Myocyte (in vitro differentiated cells): ENCODE results near the gene COX4I2. TPM values are rescaled to one million over a fixed set of nuclear protein-coding genes. Genes with fewer than 3 reads are reported as not detected.
A peak's percentile ranks its signal among the peaks of the same experiment; 100 is the strongest.
"Not testable (repeated sequence)": the region's sequence is repeated elsewhere in the genome, so short reads cannot be mapped to it uniquely, and the experiment has no call there.

Experiments
- DNase-seq: peaks from one replicate; pipeline ENCODE4 v3.0.0-alpha.2; 2012; ENCODE audit warnings: low read depth
- polyA plus RNA-seq: library from polyadenylated mRNA; unstranded; fragments of >200 nt; gene quantifications from one replicate; pipeline ENCODE4 v1.2.1, GENCODE V29; 2012; ENCODE audit warnings: missing spikeins
- total RNA-seq: library from RNA; depleted of rRNA; stranded (reverse); fragments of >200 nt; gene quantifications from 2 replicates; pipeline ENCODE4 v1.2.3, GENCODE V29; 2014

COX4I2 gene
- total RNA-seq, result not detected in 2 replicates
- not detected for polyA plus RNA-seq

DNA sequence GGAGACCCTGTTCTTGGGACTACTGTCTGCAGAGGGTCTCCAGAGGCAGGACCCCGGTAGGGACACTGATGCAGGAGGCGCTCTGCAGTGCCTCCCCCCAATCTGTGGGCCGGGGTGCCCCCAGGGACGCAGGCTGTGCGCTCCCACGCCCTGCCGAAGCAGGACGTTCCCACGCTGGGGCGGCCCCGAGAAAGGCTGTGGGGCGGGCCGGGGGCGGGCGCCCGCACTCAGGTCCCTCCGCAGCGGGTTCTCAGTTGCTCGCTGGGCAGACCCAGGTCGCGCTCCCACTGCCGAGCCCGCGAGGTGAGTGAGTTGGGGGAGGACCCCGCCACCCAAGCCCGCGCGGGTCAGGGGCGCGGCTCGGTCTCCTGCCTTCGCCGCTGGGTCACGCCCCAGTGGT, at the start of gene COX4I2:
Gene COX4I2, plus strand, starts transcription at position 253 of the 400 bp plus-strand sequence. CDS start 1,106 bp downstream, outside the sequence.
- no peak for DNase-seq

DNA sequence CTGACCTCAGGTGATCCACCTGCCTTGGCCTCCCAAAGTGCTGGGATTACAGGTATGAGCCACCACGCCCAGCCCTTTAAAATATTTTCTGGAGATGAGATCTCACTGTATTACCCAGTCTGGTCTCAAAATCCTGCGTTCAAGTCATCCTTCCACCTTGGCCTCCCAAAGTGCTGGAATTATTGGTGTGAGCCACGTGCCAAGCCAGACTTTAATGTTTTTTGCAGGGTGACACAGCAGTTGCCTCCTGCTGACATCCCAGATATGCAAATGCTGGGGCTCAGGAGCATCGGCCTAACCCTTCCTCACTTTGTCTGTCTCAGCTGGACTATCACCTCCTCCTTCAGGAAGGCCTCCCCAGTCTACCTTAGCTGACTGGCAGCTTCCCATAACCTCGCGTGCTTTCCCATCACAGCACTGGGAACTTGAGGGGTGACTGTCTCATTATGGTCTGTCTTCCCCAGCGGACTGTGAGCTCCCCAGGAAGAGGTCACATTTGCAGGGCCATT, 46.9 kb upstream of the COX4I2 start:
- DNase-seq, result no peak

DNA sequence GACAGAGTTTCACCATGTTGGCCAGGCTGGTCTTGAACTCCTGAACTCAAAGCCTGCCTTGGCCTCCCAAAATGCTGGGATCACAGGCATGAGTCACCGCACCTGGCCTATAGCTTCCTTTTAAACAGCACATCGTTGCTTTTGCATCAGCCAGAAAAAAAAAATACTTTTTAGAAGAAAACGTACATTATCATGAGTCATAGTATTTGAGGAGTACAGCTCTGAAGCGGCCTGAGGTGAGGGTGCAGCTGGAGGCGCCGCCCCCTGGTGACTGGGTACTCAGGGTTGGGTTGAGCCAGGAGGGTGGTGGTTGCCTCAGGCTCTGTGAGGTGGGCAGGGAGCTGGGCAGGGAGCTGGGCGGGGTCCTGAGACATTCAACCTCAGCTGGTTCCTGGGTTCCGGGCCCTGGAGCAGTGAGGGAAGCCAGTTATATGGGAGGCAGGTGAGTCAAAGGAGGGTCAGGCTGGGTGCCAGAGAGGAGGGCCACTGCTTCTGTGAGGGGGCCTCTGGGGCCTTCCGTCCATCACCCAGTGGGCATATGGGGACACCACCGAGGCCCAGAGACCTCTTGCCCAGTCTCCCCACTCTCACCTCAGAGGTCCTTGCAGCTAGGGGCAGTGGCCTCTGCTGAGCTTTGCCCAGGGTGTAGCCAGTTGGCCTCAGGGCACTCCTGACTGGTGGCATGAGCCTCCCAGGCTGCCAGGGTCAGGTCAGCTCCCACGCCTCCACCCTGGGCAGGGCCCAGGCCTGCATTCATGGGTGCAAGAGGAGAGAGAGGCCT, 44.3 kb upstream of the COX4I2 start:
- no peak for DNase-seq

DNA sequence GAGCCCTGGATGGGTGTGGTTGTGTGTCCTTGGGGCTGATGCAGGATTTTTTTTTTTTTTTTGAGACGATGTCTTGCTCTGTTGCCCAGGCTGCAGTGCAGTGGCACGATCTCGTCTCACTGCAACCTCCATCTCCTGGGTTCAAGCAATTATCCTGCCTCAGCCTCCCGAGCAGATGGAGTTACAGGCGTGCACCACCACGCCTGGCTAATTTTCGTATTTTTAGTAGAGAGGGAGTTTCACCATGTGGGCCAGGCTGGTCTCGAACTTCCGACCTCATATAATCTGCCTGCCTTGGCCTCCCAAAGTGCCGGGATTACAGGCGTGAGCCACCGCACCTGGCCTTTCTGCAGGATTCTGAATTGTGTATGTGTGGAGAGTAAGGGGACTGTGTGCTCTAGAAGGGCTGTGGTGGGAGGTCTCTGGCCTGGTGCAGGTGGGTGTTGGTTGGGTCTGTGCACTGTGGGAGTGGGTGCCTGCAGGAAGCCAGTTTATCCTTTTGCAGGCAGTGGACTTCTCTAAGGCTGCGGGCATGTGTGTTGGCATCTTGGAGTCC, 43.6 kb upstream of the COX4I2 start:
- DNase-seq, result no peak

DNA sequence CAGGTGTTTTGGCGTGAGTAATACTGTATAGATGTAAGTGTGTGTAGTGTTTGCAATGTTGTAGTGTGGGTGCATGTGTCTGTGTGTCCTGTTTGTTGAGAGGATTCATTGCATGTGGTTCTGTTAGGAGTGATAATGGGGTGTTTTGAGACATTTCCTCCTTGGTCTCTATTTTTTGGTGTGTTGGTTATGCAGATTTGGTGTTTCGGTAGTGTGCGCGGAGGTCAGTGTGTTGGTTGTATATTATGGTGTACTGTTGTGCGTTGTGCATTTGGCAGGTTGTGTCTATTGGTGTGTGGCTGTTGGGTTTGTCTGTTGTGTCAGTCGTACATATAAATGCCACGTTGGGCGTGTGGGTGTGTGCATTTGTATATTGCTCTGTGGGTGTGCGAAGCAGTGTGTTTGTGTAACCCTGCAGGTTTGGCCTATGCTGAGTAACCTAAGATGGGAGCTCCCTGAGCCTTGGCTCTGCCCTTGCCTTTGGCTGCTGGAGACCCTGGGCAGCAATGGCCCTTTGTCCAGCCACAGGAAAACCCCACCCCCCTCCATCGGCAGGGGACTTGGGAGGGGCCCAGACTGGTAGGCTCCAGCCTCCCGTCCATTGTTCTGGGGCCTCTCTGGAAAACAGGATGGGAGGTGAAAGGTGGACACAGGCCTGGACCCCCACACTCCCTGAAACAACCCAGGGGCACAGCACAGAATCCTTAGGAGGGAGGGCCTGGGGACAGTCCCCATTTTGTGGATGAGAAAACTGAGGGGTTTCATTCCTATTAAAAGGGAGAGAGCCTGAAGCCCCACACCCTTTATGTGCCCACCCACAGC, 42.9 kb upstream of the COX4I2 start:
- no peak for DNase-seq

DNA sequence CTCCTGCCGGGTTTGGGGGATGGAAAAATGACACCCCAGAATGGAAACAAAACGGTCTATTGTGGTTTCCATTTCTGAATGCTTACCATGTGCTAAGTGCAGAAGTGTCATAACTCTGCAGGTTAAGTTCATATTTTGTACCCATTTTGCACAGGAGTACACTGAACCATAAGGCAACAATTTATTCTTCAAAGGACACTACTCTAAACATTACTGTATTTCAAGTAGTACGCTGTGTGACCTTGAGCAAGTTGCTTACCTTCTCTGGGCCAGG, 42.4 kb upstream of the COX4I2 start:
- no peak for DNase-seq

DNA sequence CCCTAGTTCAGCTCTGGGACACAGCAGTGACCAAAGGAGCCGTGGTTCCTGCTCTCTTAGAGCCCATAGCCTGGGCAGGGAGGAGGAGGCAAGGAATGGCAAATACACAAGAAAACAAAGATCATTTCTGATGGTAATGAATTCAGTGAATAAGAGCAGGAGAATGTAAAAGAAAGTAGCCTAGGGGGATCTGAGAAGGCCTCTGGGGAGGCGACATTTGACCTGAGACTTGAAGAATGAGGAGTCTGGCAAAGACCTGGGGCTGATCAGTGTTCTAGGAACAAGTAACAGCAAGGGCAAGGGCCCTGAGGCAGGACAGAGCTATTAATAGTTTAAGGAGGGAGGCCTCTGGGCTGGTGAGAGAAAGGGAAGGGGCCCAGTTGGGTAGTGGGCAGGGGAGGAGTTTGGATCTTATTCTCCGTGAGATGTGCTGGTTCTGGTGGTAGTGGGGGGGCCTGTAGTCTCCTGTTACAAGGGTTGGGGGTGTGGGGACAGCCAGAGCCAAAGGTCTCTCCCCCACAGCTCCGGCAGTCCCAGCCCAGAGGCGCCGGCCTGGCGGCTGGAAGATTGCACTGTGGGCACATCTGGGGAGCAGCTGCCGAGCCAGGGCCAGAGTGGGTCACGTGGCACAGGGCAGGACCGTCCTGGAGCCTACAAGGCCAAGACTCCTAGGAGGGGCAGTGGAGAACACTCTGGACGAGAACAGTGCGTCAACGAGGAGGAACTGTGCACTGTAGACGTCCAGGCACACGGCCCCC, 41.9 kb upstream of the COX4I2 start:
- peak; percentile 80 for DNase-seq

DNA sequence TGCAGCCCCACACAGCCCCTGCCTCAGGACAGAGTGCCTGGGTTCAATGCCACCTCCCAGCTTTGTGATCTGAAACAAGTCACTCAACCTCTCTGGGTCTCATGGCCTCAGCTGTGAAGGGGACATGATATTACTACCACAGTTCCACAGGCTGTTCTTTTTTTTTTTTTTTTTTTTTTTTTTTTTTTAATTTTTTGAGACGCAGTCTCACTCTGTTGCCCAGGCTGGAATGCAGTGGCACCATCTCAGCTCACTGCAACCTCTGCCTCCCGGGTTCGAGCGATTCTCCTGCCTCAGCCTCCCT, 41.3 kb upstream of the COX4I2 start:
- not testable (repeated sequence) for DNase-seq

DNA sequence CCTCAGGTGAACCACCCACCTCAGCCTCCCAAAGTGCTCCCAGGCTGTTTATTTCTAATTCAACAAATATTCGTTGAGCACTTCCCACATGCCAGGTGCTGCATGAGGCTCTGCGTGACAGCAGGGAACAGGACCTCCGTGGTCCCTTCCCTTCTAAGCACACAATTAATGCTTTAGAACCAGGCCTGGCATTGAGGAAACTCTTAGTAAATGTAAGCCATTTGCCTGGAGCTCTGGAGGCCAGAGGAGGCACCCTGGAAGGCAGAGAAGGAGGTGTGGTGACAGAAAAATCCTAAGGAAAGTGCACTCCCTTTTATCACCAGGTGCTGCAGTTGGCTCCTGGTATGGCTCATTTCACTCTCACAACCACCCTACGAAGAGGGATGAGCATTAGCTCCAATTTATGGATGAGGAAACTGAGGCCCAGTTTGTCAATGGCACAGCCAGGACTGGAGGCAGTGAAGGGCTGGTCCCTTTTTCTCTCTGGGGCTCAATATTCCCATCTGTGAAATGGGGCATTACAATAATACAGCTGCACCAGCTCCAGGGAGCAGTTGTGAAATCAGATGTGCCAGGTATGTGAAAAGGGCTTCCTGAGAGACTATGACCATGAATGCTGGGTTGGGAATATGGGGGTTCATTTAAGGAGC, 40.8 kb upstream of the COX4I2 start:
- no peak for DNase-seq

DNA sequence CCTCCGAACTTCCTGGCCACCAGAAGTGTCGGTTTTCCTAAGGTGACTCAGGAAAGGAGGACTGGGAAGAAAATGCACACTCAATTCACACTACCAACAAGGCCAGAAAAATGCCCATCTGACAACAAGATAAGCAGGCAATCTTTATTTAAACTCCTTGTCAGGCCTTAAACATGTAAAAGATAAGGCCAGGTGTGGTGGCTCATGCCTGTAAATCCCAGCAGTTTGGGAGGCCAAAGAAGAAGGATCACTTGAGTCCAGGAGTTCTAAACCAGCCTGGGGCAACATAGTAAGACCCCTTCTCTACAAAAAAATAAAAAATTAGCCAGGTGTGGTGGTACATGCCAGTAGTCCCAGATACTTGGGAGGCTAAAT, 40.2 kb upstream of the COX4I2 start:
- DNase-seq, result no peak

DNA sequence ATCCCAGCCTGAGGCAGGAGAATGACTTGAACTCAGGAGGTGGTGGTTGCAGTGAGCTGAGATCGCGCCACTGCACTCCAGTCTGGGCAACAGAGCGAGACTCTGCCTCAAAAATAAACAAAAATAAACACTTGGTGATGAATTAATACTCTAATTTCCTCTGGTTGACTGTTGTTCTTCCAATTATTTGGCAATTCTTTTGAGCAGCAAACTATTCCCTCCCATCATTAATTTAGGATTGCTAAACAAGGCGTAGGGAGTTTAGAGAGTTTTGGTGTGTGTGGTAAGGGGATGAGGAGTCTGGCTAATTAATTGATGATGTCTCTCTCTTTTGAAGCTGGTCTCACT, 35.3 kb upstream of the COX4I2 start:
- no peak for DNase-seq

DNA sequence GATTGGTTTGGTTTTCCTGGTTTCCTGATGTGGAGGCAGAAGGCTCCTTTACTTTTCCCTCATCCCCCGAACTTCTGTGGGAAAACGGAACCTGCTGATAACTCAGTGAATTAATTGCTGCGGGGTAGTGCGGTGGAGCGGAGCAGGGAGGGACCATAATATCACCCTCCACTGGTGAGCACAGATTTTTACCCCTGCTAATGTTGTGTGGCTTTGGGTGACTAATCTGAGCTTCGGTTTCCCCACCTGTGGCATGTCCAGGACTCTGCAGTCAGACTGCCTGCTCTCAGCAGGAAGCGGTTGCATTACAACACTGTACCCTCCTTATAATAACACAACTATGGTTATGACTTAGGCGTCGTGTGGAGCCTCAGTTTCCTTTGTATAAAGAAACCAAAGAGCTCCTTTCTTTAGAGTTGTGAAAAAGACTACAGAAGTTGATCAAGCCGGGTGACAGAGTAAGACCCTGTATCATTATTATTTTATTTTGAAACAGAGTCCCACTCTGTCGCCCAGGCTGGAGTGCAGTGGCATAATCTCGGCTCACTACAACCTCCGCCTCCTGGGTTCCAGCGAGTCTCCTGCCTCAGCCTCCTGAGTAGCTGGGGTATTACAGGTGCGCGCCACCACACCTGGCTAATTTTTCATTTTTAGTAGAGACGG, 34.8 kb upstream of the COX4I2 start:
- DNase-seq, result peak; percentile 68

DNA sequence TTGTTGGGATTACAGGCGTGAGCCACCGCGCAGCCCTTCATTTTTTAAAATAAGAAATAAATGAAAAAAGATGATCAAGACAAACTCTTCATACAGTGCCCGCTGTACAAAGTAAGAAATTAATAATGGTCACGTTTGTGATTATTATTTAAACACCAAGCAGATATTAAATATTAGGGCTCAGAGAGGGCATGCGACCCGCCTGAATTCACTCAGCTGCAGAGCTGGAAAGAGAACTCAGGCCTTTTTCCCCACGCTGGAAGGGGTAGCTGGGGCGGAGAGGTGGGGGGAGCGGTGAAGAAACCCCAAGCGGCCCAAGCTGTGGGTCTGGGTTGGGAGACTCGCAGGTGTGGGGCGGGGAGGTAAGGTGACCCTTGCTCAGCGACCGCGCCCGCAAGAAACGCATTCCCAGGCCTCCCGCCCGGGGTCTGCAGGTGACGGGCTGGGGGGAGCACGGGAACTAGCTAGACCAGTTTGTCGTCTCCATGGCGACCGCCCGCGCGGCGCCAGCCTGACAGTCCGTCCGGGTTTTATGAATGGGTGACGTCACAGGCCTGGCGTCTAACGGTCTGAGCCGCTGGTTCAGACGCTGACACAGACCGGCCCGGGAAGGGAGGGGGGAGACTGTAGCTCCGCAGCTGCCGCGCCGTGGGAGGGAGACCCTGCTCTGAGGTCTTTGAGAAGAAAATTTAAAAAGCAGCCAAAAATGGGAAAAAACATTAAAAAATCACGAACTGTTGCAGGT, 33.7 kb upstream of the COX4I2 start:
- DNase-seq, result peak; percentile 85

DNA sequence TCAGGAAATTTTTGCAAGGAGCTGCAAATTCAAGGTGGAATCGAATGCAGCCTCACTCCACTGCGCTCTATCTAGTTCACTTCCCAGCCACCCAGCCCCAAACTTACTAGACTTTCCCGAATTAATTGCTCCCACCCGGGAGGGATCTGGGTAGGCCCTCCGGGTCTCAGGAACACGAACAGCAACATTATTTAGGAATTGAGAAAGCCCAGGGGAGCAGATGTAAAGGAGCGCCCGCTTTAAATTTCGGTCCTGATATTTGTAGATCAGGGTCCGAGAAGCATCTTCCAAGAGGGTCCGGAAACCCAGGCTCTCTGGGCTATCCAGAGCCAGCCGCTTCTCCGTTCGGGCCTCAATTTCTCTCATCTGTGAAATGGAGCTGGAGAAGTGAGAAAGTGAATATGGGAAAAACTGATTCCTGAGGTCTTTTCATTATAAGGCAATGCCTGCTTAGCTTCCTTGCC, 33.1 kb upstream of the COX4I2 start:
- DNase-seq, result no peak

DNA sequence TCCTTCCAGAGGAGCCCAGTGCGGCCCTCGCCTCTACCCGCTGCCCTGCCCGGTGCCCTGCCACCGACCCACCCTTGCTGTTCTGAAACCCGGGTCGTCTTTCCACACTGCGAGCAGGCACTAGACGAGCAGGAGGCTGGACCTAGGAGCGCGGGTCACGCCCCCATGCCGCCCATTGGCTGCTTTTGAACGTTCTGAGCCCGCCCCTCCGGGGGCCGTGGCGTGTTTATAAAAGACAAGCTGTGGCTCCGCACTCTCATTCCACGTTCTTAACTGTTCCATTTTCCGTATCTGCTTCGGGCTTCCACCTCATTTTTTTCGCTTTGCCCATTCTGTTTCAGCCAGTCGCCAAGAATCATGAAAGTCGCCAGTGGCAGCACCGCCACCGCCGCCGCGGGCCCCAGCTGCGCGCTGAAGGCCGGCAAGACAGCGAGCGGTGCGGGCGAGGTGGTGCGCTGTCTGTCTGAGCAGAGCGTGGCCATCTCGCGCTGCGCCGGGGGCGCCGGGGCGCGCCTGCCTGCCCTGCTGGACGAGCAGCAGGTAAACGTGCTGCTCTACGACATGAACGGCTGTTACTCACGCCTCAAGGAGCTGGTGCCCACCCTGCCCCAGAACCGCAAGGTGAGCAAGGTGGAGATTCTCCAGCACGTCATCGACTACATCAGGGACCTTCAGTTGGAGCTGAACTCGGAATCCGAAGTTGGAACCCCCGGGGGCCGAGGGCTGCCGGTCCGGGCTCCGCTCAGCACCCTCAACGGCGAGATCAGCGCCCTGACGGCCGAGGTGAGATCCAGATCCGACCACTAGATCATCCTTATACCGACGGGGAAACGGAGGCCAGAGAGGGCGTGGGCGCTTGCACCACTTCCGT, 32.4 kb upstream of the COX4I2 start, which contains the start of gene ID1:
Gene ID1, plus strand, starts transcription at position 259 of the 871 bp plus-strand sequence. Its CDS starts 99 bp downstream, at position 358.
- peak; percentile 95 for DNase-seq

DNA sequence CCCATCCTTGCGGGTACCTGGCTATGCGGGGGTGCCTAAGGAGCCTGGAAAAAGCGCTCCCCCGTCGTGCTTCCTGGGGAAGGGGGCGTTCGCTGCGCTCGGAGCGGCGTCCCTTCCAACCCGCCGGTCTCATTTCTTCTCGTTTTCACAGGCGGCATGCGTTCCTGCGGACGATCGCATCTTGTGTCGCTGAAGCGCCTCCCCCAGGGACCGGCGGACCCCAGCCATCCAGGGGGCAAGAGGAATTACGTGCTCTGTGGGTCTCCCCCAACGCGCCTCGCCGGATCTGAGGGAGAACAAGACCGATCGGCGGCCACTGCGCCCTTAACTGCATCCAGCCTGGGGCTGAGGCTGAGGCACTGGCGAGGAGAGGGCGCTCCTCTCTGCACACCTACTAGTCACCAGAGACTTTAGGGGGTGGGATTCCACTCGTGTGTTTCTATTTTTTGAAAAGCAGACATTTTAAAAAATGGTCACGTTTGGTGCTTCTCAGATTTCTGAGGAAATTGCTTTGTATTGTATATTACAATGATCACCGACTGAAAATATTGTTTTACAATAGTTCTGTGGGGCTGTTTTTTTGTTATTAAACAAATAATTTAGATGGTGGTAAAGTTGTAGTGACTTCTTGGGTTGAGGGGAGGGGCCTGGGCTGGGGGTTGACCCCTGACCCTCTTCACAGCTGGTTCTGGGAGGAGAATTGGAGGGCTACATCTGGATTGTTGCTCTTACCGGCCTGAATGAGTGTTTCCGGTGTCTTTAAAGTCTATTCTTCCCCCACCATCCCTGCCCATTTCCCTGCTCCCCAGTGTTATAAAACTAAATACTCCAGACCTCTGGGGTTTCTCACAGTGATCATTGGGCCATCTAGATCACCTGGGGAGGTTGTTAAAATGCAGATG, 31.6 kb upstream of the COX4I2 start:
- peak; percentile 31 for DNase-seq

DNA sequence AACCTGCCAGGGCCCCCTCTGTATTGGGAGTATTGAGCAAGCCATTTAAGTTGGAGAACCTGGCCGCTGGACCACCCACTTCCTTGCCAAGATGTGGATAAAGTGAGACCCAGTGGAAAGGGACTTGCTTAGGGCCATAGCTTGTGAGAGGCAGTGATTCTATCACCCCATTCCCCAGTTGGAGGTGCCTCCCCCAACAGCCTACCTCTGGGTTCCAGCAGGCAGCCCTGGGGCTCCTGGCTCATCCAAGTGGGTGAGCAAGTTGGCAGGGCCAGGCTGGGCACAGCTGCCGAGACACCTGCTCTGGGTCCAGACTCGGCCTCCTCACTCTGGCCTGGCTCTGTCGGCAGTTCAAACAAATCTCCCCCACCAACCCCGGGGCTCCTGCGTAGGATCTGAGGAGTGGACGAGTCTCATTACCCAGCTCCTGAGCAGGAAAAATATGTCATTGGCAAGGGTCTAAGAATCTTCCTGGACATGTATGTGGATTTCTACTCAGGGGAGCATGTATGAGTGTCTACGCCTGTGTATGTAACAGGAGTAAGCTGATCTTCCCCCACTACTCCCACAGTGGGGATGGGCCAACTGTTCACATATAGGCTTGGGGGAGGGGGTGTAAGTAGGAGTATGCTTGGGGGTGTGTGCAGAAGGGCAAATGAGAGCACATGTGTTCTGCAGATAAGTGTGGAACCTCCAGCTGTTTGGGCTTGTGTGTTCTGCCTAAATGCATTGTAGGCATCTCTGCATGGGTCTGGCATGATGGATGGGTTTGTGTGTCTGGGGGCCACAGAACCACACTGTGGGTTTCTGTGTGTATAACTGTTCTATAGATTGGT, 30.7 kb upstream of the COX4I2 start:
- peak; percentile 59 for DNase-seq
